ENCODE results near the gene MTTP.
A peak's percentile ranks its signal among the peaks of the same experiment; 100 is the strongest.
"Not testable (repeated sequence)": the region's sequence is repeated elsewhere in the genome, so short reads cannot be mapped to it uniquely, and the experiment has no call there.

Gene MTTP

DNA sequence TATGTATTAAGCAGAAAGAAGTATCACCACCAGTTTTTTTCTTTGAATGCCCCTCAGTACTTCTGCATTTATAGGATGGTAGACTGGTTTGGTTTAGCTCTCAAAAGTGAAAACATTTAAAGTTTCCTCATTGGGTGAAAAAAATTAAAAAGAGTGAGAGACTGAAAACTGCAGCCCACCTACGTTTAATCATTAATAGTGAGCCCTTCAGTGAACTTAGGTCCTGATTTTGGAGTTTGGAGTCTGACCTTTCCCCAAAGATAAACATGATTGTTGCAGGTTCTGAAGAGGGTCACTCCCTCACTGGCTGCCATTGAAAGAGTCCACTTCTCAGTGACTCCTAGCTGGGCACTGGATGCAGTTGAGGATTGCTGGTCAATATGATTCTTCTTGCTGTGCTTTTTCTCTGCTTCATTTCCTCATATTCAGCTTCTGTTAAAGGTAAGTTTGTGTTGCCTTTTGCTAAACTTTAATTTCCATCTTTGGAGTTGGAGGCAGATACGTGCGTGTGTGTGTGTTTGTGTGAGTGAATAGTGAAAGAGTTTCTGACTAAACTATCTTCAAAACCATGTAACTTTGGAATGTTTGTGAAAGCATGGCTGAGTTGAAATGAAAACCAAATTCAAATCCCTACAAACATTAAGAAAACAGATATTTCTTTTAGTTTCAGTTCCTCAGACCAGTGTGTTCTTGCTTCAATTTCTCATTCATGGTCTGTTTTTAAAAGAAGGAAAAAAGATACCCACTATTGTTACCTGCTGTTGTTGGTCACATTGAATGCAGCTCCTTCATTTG is at the start of gene MTTP:
TSS of gene MTTP (plus strand) at position 295 of the 795 bp plus-strand sequence. CDS start at position 381, 86 bp downstream.
- DNase-seq: no peak

DNA sequence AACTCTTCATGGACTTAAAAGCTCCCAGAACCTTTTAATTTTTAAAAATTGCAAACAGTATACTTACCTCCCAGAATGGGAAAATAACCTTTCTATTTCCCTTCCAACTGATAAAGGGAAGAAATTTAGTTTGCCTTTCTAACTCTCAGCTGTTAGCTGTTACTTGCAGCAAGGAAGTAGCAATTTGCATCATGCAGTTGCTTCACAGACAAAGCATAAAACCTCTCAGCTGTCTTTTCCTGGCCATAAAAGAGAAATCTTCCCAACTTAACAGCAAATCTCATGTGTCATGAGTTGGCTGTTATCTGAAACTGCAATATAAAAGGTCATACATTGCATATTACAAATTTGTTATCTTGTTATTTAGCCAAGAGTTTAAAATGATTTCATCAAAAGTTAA is 45.4 kb upstream of the MTTP start:
- DNase-seq: peak; percentile 41

DNA sequence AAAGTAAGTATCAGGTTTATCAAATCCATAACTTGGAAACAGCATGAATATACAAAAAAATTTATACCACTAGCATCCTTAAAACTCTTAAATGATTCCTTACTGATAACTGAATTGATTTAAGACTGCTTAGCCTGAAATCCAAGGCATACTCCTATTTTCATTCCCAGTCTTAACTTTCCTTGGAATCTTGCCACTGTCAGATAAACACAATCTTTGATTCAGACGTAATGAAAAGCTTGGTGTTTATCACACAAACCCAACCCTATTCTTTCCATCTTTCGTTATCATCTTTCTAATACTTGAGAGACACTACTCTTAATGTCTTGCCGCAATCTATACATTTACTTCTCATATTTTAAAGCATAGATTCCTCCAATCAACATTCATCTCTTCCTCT is 44.7 kb upstream of the MTTP start:
- no peak for DNase-seq

DNA sequence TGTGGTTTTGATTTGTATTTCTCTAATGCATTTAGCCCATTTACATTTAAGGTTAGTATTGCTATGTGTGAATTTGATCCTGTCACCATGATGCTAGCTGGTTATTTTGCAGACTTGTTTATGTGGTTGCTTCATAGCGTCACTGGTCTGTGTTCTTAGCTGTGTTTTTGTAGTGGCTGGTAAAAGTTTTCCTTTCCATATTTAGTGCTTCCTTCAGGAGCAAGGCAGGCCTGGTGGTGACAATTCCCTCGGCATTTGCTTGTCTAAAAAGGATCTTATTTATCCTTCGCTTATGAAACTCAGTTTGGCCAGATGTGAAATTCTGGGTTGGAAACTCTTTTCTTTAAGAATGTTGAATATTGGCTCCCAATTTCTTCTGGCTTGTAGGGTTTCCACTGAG is 39.9 kb upstream of the MTTP start:
- DNase-seq: not testable (repeated sequence)

DNA sequence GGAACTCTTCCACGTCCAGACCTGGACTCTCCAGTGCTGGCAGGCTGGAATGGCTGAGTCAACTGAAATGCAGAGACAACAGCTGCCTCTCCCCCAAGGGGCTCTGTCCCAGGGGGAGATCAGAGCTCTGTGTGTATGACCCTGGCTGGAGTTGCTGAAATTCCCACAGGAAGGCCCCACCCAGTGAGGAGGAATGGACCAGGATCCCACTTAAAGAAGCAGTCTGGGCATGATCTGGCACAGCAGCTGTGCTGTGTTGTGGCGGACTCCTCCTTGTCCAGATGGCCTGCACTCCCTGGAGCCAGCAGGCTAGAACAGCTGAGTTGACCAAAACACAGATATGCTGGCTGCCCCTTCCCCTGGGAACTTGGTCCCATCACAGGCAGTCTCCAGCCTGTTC is 38.4 kb upstream of the MTTP start:
- peak; percentile 6 for DNase-seq

DNA sequence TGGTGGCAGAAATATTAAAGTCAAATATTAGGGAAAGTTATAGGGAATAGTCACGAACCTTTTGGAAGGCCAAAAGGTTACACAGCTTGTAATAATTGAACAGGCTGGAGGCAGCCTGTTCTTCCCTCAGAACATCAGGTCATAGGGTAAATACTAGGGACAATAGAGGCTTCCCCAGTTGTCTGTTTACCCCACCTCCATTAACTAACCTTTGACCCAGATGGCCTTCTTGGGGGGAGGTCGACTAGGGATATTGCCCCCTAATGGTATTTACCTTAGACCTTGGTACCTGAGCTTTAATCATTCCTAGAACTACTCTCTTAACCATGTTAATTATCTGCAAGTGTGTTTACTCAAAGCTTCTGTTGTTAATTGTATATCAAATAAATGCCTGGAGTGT is 37.8 kb upstream of the MTTP start:
- no peak for DNase-seq

DNA sequence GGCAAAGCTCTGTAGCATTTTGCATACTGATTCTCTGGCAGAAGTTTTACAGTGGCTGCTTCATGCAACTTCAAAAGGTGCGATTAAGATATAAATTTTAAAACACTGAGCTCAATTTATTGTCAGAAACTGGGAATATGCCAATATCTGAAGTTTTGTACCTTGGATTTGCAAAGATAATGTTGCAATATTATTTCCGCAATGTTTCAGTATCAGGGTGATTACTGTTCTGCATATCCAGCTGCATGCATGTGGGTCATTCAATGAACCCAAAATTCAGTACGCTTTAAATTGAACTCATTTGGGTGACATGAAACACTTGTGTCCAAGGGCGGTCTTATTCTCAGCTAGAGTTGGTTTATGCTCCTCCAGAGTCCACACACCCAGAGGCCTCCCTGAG is 37.0 kb upstream of the MTTP start:
- no peak for DNase-seq

DNA sequence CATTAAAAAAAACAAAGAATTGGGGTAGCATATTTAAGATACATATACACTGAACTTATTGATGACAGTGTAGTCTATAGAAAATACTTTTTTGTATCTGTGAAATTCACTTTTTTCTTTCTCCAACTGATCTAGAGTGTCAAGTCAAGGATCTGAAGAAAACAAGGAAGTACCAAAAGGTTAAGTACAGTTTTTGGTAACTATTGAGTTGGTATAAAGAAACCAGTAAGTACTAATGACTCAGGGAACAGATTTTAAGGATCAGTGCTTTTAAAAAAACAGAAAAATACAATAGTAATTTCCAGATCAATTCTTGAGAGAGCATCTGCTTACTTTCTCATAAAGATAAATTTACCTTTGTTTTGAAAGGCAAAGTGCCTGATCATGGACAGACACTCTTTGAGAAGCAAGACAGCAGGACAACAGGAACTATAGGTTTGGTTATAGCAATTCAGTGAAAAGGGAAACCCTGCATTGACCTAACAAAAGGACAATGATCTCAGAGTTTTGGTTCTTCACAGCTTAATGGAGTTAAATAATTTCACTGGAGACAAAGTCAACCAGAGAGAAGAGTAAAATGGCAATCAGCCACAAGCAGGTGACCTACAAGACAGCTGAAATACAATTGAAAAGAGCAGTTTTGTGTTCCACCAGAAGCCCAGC is 34.2 kb upstream of the MTTP start:
- no peak for DNase-seq

DNA sequence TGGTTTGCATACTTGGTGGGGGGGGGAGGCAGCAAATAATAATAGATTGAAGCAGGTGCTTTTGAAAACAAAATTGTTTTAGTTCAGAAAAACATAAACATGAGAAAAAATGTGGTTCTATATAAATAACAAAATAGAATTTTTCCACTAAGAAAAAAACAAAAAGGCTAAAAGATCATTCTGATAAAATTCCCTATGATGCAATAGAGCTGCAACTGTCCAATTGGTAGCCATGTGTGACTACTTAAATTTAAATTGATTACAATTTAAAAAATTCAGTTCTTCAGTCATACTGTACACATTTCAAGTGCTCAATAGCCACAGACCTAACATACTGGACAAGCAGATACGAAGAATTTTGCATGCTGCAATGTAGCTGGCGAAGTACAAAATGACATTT is 21.8 kb upstream of the MTTP start:
- DNase-seq: no peak

DNA sequence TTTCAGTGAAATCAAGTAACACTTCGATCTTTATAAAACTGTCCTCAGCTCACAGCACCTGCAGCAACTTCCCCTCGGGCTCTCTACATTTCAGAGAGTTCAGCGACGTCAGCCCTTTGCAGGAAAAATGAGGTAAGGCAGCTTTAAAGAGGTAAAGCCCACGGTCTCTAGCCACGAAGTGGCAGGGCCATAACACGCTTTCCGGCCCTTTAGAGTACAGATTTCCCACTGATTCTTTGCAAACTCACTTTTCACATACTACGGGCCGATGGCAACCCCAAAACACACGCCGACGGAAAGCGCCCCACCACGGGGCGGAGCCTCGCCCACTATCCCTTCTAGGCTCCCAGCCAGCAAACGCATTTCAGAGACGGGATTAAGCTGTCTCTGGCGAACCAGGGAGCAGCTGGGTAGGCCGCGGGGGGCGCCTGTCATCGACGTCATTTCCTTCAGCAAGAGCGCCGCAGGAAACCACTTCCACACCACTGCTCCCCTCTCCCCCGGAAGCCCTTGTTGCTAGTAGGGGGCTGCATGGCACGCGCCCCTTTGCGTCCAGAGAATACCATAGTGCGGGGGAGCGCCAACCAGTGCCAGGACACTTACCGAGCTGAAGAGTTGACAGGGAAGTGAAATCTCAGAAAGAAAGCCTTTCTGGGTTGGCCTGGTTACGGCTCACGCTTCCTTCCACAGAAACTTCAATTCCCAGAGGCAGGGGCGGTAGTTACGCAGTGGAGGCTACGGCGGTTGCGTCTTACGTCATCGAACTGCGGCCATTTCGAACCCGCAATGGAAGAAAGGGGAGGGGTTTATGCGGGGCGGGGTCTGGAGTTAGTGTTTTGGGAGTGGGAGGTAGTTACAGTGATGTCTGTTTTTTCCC is 11.1 kb upstream of the MTTP start, which contains the start of gene TRMT10A:
TSS of gene TRMT10A (minus strand) at position 730 of the 877 bp plus-strand sequence. CDS start 4,701 bp downstream, outside the sequence.
- DNase-seq: peak; percentile 99

DNA sequence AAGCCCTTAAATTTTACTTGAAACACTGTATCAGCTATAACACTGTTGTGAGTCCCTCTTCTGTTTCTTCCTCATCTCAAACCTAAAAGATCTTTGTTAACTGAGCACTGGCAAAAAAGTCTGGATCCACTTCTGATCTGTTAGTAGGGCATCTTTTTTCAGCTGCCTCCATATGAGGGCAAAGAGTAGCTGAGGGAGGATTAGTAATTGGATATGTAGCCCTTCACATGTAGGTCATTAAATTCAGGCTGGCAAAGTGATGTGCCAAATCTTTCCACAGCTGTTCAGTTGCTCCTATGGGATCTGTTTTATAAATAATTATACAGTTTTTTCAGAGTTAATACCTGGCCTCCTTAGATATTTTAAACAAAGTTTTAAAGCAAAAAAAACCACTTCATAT is 9.7 kb upstream of the MTTP start:
- DNase-seq: no peak

DNA sequence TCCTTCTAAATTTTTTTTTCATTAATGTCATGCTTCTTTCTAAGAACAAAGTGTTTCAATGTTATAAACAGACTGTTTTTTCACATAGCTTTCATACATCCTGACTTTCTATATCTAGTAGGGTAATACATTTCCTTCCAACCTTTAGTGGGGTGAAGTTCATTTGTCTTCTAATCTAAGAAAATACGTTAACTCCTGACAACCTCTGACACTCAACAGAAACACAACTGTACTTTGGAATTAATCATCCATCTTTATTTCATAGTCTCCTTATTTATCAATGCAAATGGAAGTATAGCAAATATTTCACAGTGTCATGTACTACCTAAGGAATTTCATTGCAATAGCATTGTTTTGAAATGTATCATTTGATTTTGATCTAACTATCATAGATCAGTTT is 2.7 kb upstream of the MTTP start:
- DNase-seq: no peak

DNA sequence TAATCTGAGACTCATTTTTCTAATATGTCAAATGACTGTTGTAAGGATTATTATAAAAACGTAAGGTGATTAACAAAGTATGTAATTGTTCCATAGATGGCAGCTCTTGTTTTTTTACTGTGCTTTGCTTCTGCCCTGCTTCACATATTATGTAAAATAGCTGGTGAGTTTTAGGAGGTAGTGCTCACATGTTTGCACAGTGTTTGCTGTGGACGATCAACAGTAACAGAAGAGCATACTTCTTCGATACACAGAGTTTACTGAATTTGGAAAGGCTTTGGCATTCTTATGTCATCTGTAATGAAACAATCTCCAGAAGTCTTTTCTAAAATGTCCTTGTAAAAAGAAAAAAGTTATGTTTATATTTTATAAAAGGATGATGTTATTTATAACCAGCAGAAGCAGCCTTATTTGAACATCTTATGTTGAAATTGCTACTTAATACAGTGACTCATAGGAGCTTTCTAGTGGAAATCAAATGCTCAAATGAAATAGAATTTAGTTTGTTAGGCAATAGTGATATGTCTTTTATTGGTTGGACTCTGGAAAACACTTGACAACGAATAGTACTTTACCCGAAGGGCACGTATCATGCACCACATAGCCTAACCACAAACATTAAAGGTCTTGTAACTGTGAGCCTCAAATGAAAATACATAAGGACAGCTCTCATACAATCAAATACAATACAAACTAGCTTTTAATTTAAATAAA is 1.9 kb upstream of the MTTP start:
- no peak for DNase-seq

DNA sequence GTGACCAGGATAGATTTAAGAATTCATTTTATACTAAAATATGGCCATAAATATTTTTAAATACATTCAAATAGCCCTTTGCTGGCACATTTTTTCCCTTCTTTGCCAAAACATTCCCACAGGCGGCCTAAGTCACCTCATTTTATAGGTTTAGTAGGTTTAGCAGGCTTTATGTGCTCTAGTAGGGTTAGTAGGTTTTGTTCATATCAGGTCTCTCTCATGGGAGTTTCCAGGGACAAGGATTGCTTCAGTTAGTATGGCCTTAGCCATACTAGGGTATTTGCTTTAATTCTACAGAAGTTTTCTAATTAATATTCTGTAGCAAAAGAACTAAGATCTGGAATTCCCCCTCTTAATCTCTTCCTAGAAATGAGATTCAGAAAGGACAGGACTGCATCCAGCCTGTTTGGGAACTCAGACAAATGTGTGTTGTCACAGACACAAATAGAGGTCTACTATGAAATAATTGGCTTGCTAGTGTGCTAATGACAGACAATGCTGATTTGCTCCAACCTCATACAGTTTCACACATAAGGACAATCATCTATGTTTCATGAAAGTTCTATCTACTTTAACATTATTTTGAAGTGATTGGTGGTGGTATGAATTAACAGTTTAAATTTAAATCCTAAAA is 772 bp upstream of the MTTP start:
- no peak for DNase-seq

DNA sequence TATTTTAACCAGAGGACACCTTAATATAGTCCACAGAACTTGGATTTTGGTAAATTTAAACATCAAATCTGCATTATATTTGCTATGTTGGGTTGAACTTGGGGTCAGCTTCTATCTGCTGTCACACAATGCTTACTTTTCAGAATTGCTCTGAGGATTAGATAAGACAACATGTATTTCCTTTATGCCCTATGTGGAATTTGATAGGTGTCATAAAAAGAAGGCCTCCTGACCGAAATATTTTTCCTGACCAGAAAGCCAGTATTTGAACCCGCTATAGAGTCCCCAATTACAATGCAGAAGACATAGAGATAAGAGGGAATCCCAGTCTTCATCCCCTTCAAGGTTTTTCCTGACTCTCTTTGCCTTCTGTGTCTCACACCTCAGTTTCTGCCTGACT is 4.1 kb downstream of the MTTP start:
- DNase-seq: no peak

DNA sequence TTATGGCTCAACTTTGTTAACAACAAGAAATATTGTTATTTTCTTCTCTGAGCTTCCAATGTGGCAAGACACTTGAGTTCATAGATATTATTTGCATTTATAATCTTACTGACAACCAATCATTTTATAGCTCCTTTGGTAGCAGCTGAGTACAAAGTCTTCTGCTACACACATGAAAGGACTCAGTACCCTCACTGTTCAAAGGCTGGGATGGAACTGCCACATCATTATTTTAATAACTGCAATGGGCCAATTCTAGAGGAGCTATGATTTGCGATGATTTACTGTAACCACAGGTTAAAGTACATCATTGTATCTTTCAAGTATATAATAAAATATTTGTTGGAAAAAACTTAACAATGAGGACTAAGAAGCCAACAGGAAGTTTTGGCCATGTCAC is 10.9 kb downstream of the MTTP start:
- no peak for DNase-seq

DNA sequence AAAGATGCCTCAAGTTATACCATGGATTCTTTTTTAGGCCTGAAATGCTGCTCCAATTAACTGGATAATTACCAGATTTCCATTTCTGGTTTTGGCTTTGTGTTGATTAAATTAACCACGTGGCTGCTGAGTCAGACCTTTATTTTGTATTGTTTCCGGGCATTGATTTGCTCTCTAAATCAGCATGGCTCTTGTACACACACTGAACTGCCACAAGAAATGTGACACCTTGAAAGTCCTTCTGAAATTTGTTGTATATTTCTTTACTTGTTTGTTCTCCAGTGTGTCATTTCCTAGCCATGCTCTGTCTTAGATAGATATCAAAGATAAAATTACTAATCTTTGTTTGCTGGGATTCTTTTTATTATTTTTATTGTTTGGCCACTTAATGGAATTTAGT is 11.7 kb downstream of the MTTP start:
- no peak for DNase-seq

DNA sequence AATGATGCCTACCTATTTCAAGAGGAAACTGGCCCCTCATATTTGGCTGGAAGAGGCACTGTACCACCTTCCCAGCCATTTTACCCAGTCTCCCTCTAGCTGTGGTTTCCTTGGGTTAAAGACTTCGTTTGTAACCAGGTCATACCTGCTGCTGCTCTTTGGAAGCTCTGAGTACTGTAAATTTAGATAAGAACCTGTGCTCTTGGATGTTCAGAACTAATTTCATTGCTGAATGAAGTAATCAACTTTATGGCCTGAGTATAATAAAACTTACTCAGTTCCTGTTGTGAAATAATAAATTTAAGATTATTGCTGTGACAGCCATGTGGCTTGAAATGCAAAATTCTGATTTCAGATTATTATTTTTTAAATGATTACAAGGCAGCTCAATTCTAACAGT is 12.2 kb downstream of the MTTP start:
- DNase-seq: no peak

DNA sequence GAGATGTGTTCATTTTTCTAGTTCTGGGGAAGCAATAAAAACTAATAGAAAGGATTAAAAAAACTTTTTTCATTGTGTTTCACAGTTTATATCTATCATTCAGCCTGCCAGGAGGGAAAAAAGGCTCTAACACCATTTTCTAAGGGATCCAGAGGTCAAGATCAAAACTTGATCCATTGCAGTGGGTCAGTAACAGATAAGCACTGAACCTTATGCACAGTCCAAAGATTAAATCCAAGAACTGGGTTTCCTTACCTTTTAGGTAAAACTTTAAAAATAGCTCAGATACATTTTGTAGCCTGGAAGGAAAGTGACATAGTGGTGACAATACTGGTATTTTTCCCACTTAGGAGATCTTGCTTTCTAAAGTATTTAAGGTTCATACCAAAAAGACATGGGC is 12.7 kb downstream of the MTTP start:
- no peak for DNase-seq

DNA sequence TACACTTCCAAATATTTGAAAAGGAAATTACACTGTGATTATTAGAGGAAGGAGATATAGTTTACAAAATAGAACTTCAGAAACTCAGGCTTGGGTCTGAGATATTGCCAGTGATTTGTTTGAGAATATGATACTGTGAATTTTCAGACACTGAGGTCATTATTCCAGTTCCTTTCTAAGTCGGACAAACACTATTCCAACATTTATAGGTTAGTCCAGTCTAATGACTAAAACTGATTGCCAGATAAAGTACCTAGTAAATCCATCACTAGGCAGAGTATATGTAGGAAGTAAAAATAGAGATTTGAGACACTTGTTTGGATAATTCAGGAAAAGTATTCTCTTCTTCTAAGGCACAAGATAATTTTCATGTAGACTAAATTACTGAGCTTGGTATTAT is 13.2 kb downstream of the MTTP start:
- no peak for DNase-seq

DNA sequence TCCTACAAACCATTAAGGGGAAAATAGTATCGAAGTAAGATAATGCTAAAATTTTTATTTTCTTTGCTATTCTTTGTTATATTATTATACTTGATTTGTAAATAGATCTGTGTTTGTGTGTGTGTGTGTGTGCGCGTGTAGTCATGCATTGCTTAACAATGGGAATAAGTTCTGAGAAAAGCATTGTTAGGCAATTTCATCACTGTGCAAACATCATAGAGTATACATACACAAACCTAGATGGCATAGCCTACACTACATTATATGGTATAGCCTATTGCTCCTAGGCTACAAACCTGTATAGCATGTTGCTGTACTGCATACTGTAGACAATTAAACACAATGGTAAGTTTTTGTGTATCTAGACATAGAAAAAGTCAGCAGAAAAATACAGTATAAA is 17.1 kb downstream of the MTTP start:
- DNase-seq: no peak
